Measurements from ENCODE around the gene SERPIND1.

SERPIND1 gene

GRCh38 chr22:20741634-20742581, 32.0 kb upstream of the SERPIND1 start:
- H3K27ac Mint-ChIP-seq, result no peak overlapping the region
- no peak for ATAC-seq
- no peaks in the 10 kb centered on the region for H3K9me3 Mint-ChIP-seq
- peaks cover 58% of the 10 kb centered on the region for H3K36me3 Mint-ChIP-seq
- peaks cover 22% of the 10 kb centered on the region for H3K4me1 Mint-ChIP-seq
- no peaks in the 10 kb centered on the region for H3K27me3 Mint-ChIP-seq
- no peak overlapping the region for H3K4me3 Mint-ChIP-seq

DNA sequence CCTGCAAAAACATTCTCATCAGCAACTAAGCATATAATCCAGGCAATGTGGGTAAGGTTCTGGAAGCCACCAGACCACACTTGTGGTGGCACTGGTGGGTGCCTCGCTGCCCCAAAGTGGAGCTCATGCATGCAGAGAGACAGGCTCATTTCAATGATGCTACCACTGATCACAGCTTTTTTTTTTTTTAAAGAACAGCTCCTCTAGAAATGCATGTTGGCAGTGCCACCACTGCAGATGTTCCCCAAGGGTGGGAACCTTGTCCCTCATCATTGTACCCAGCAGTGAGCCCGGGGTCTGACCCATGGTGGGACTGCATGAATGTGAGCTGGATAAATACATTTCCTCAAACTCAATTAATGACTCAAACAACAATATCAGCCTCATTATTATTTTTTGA, 31.1 kb upstream of the SERPIND1 start:
- Mint-ChIP-seq H3K9me3 (no peaks in the 10 kb centered on the region), H3K27me3 (no peaks in the 10 kb centered on the region), H3K4me3 (no peak overlapping the region), H3K4me1 (peaks cover 24% of the 10 kb centered on the region), H3K36me3 (peaks cover 59% of the 10 kb centered on the region), H3K27ac (no peak overlapping the region)
- ATAC-seq, result no peak

DNA sequence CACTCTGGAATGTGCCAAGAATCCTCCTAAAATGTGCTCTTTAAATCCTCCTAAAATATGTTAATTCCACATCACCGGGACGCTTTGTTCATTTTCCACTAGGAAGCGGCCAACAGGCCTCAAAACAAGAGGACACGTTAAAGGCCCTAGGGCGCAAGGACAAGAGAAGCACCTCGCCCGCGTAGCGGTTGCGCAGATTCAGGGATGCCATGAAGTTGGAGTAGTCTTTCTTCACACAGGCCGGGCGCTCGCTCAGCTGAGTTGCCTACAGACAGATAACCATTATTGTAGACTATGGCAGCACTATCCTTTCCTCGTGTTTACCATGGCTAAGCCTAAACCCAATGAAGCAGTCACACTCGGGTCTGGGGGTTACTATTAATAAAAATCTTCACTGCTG, 29.5 kb upstream of the SERPIND1 start:
- no peak for ATAC-seq
- no peak overlapping the region for H3K4me3 Mint-ChIP-seq
- H3K27ac Mint-ChIP-seq, result peak overlapping the region; percentile 42
- peaks cover 43% of the 10 kb centered on the region for H3K36me3 Mint-ChIP-seq
- H3K9me3 Mint-ChIP-seq, result no peaks in the 10 kb centered on the region
- peaks cover 33% of the 10 kb centered on the region for H3K4me1 Mint-ChIP-seq
- H3K27me3 Mint-ChIP-seq, result no peaks in the 10 kb centered on the region

DNA sequence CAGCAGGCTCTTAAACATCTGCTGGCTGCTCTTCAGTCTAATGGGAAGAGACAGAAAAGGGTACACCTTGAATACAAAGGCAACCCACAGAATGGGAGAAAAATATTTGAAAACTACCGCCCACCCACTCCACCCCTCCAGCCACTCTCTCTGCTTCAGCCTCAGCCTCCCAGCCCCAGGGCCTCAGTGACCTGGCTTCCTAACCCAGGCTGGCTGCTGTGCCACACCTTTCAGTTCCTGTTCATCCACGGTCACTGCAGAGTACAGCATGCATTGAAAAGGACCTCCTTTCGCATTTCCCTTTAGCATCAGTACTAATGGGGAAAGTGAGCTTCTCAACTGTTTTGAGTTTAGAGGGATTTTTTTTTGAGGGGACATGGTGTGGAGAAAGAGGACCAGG, 28.8 kb upstream of the SERPIND1 start:
- peaks cover 38% of the 10 kb centered on the region for H3K36me3 Mint-ChIP-seq
- no peaks in the 10 kb centered on the region for H3K9me3 Mint-ChIP-seq
- no peak overlapping the region for H3K4me3 Mint-ChIP-seq
- peak; percentile 40 for ATAC-seq
- H3K27me3 Mint-ChIP-seq, result no peaks in the 10 kb centered on the region
- peak overlapping the region; percentile 42 for H3K27ac Mint-ChIP-seq
- peaks cover 39% of the 10 kb centered on the region for H3K4me1 Mint-ChIP-seq

- no peak overlapping the region for H3K4me3 Mint-ChIP-seq
- no peaks in the 10 kb centered on the region for H3K27me3 Mint-ChIP-seq
- peaks cover 54% of the 10 kb centered on the region for H3K4me1 Mint-ChIP-seq
- H3K27ac Mint-ChIP-seq, result peak overlapping the region; percentile 61
- no peak for ATAC-seq
- peaks cover 41% of the 10 kb centered on the region for H3K36me3 Mint-ChIP-seq
- no peaks in the 10 kb centered on the region for H3K9me3 Mint-ChIP-seq
These were observed 27.3 kb upstream of the SERPIND1 start for GRCh38 chr22:20746431-20747189.

DNA sequence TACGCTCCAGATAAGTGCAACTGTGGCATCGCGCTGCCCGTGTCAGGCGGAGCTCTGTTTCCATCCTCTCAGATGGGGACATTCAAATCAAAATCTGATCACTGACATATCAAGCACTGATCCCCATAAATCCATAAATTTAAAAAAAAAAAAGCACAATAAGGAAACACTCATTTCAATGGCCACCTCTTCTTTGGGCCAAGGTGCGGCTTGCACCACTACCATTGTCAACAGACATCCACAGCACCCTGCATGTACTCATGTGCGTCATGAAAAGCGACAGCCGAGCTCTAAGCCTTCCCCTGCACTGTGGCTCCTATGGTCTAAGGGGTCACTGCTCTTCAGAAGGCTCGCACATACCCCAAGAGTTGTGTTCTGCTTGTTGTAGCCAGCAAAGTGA, 26.7 kb upstream of the SERPIND1 start:
- H3K4me3 Mint-ChIP-seq, result no peak overlapping the region
- peak overlapping the region; percentile 61 for H3K27ac Mint-ChIP-seq
- peaks cover 55% of the 10 kb centered on the region for H3K4me1 Mint-ChIP-seq
- no peaks in the 10 kb centered on the region for H3K9me3 Mint-ChIP-seq
- H3K27me3 Mint-ChIP-seq, result no peaks in the 10 kb centered on the region
- ATAC-seq, result no peak
- peaks cover 39% of the 10 kb centered on the region for H3K36me3 Mint-ChIP-seq

DNA sequence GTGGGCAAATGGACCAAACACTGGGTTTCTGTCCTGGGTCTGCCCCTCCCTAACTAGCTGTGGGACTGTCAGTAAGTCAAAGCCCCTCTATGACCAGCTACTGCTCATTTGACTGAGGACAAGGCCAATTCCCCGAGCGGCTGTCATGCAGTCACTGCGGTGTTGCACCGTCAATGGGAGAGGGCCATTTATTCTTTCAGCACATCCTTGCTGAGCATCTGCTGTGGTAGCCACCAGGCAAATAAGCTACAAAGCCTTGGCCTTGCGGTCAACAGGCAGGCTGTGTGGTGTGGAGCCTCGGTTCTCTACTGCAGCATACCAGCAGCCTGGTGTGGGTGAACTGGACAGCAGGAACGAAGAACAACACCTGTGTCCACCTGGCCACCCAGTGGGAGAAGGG, 25.8 kb upstream of the SERPIND1 start:
- ATAC-seq, result peak; percentile 25
- Mint-ChIP-seq H3K4me1 (peaks cover 55% of the 10 kb centered on the region), H3K27ac (peak overlapping the region; percentile 94), H3K27me3 (no peaks in the 10 kb centered on the region), H3K4me3 (peak overlapping the region; percentile 34), H3K9me3 (no peaks in the 10 kb centered on the region), H3K36me3 (peaks cover 35% of the 10 kb centered on the region)

DNA sequence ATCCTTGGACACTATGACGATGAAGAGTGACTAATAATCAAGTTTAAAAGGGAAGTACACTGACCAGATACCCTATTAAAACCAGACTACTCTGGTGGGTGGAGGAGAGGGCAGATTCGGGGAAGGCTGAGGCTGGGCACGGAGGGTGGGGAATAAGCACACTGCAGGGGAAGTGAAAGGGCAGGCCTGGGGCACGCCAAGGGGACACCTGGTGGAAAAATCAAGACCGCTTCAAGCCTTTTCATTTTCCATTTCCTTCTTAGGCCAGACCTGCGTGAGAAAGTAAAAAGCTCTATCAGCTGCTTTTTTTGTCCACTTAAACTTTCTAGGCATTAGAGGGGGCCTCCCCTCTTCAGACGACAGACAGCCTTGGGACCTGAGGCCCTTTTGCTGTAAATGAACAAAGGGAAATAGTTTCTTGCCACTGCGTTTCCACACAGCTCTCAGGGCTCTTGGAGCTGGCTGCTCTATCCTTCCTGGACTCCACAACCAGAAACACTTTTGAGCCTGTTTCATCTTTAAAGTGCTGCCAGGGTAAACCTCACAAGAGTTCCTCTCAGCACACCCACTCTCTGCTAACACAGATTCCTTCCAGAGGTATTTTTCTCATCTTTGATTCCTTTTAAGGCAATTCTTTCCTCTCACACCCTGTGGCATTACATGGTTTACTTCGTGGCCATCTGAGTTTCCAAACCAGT, 25.0 kb upstream of the SERPIND1 start:
- Mint-ChIP-seq H3K36me3 (peaks cover 38% of the 10 kb centered on the region), H3K27ac (peak overlapping the region; percentile 94), H3K27me3 (no peaks in the 10 kb centered on the region), H3K4me1 (peaks cover 55% of the 10 kb centered on the region), H3K9me3 (no peaks in the 10 kb centered on the region), H3K4me3 (peak overlapping the region; percentile 41)
- ATAC-seq, result peak; percentile 91

DNA sequence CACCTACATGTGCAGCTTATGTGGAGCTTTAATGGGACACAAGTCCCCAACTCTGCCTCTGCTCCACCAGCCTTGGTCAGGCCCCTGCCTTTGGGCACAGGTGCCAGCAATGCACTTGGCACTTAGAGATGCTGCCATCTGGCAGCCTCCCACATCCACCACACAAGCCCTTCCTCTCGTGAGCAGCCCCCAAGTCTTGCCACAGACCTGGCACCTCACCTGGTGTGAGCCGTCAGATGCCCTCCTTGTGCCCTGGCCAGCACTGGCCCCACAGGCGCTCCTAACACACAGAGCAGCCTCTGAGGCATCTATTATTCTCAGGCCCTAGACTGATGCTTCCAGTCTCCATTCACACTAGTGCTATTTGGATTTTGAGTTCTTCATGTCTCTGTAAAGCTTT, 24.5 kb upstream of the SERPIND1 start:
- H3K4me3 Mint-ChIP-seq, result peak overlapping the region; percentile 41
- H3K36me3 Mint-ChIP-seq, result peaks cover 39% of the 10 kb centered on the region
- H3K27me3 Mint-ChIP-seq, result no peaks in the 10 kb centered on the region
- peak overlapping the region; percentile 94 for H3K27ac Mint-ChIP-seq
- ATAC-seq, result no peak
- H3K4me1 Mint-ChIP-seq, result peaks cover 55% of the 10 kb centered on the region
- no peaks in the 10 kb centered on the region for H3K9me3 Mint-ChIP-seq

- H3K27me3 Mint-ChIP-seq, result no peaks in the 10 kb centered on the region
- peaks cover 47% of the 10 kb centered on the region for H3K4me1 Mint-ChIP-seq
- no peaks in the 10 kb centered on the region for H3K9me3 Mint-ChIP-seq
- H3K27ac Mint-ChIP-seq, result peak overlapping the region; percentile 94
- H3K4me3 Mint-ChIP-seq, result peak overlapping the region; percentile 19
- H3K36me3 Mint-ChIP-seq, result peaks cover 33% of the 10 kb centered on the region
- peak; percentile 72 for ATAC-seq
These were observed 23.3 kb upstream of the SERPIND1 start for GRCh38 chr22:20750461-20751184.

DNA sequence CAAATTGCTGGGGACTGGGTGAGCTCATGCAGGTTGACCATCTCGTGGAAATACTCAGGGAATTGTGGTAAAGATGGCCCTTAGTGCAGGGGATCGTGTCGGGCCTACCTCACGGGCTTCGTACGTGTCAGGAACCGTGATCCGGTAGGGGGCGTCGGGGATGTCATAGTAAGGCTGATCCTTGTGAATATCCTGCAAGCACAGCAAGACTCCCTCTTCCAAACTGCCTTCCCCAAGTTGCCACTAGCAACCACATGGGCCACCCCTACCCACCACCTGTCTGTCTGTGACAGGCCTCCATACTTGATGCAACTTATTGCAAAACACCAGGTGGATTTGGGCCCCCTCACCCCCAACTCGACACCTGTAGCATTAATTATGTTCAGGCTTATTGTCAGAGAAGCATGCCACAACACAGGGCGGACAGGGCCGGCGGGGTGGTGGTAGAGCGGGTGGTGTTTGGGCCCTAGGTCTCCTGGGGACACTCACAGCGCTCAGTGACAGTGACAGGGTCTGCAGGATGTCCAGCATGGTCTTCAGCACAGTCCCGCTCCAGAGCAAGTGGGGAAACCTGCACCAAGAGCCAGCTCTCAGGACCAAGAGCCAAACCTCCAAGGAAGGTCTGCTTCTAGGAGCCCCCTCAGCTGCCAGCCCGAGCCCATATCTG, 22.6 kb upstream of the SERPIND1 start:
- H3K9me3 Mint-ChIP-seq, result no peaks in the 10 kb centered on the region
- H3K27me3 Mint-ChIP-seq, result no peaks in the 10 kb centered on the region
- ATAC-seq, result no peak
- H3K36me3 Mint-ChIP-seq, result peaks cover 32% of the 10 kb centered on the region
- H3K4me1 Mint-ChIP-seq, result peaks cover 46% of the 10 kb centered on the region
- H3K27ac Mint-ChIP-seq, result peak overlapping the region; percentile 94
- no peak overlapping the region for H3K4me3 Mint-ChIP-seq

GRCh38 chr22:20752104-20752741, 21.7 kb upstream of the SERPIND1 start:
- no peaks in the 10 kb centered on the region for H3K27me3 Mint-ChIP-seq
- H3K36me3 Mint-ChIP-seq, result peaks cover 24% of the 10 kb centered on the region
- H3K4me1 Mint-ChIP-seq, result peaks cover 38% of the 10 kb centered on the region
- no peak for ATAC-seq
- no peak overlapping the region for H3K4me3 Mint-ChIP-seq
- H3K27ac Mint-ChIP-seq, result no peak overlapping the region
- no peaks in the 10 kb centered on the region for H3K9me3 Mint-ChIP-seq

DNA sequence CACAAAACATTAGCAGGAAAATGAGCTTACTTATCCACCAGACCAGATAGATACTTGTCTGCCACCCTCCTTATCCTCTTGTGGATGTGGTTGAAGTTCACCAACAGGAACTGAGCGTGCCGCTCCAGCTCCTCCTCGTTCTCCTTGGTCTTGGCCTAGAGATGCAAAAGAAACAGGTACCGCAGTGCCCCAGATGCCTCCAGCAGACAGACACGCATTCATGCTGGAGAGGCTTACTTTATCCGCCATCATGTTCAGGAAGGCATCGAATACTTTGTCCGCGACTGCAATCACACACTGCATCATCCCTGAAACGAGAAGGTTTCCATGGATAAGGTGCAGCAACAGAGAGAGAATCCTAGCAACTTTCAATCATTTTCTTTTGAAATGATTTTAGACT, 21.0 kb upstream of the SERPIND1 start:
- Mint-ChIP-seq H3K27me3 (no peaks in the 10 kb centered on the region), H3K9me3 (no peaks in the 10 kb centered on the region)

GRCh38 chr22:20756846-20757245, 17.1 kb upstream of the SERPIND1 start:
- peaks cover 43% of the 10 kb centered on the region for H3K36me3 Mint-ChIP-seq
- H3K27ac Mint-ChIP-seq, result no peak overlapping the region

More for the DNA sequence above, 21.0 kb upstream of the SERPIND1 start:
- Mint-ChIP-seq H3K36me3 (peaks cover 29% of the 10 kb centered on the region), H3K27ac (no peak overlapping the region), H3K4me3 (no peak overlapping the region), H3K4me1 (peaks cover 38% of the 10 kb centered on the region)
- no peak for ATAC-seq

More at GRCh38 chr22:20756846-20757245, 17.1 kb upstream of the SERPIND1 start:
- no peaks in the 10 kb centered on the region for H3K9me3 Mint-ChIP-seq
- H3K27me3 Mint-ChIP-seq, result no peaks in the 10 kb centered on the region
- no peak overlapping the region for H3K4me3 Mint-ChIP-seq
- H3K4me1 Mint-ChIP-seq, result no peaks in the 10 kb centered on the region
- ATAC-seq, result no peak
